GM12872 (cell line): ENCODE measurements around the gene DVL1.

ENCODE experiments used
- TF ChIP-seq, protein P1 (sequence below): IDR thresholded peaks from 3 replicates; pipeline ENCODE4 v1.5.1; 2011; ENCODE audit warnings: low read depth, mild to moderate bottlenecking, low read length, moderate library complexity; ENCODE audit not compliant: insufficient read depth

The DVL1 gene

GRCh38 chr1:1307923-1308755, 41.1 kb downstream of the DVL1 start, which contains the start of the genes ACAP3 and PUSL1:
Gene ACAP3 (minus strand): TSS chr1:1307930. CDS start chr1:1307815, 115 bp downstream.
Gene PUSL1 (plus strand): TSS chr1:1308597. CDS start chr1:1308644, 47 bp downstream.
- TF ChIP-seq, protein P1, sequence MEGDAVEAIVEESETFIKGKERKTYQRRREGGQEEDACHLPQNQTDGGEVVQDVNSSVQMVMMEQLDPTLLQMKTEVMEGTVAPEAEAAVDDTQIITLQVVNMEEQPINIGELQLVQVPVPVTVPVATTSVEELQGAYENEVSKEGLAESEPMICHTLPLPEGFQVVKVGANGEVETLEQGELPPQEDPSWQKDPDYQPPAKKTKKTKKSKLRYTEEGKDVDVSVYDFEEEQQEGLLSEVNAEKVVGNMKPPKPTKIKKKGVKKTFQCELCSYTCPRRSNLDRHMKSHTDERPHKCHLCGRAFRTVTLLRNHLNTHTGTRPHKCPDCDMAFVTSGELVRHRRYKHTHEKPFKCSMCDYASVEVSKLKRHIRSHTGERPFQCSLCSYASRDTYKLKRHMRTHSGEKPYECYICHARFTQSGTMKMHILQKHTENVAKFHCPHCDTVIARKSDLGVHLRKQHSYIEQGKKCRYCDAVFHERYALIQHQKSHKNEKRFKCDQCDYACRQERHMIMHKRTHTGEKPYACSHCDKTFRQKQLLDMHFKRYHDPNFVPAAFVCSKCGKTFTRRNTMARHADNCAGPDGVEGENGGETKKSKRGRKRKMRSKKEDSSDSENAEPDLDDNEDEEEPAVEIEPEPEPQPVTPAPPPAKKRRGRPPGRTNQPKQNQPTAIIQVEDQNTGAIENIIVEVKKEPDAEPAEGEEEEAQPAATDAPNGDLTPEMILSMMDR = no peak

- TF ChIP-seq, protein P1 = no peak
These were observed 41.8 kb downstream of the DVL1 start for GRCh38 chr1:1307261-1307922.

GRCh38 chr1:1306661-1307260, 42.5 kb downstream of the DVL1 start:
- TF ChIP-seq, protein P1 = no peak

GRCh38 chr1:1306070-1306660, 43.1 kb downstream of the DVL1 start:
- TF ChIP-seq, protein P1 = peak; percentile 49; the same call in 2 of the 3 replicates

GRCh38 chr1:1305300-1306069, 43.7 kb downstream of the DVL1 start:
- TF ChIP-seq, protein P1 = peak; percentile 43; the same call in 2 of the 3 replicates

DNA sequence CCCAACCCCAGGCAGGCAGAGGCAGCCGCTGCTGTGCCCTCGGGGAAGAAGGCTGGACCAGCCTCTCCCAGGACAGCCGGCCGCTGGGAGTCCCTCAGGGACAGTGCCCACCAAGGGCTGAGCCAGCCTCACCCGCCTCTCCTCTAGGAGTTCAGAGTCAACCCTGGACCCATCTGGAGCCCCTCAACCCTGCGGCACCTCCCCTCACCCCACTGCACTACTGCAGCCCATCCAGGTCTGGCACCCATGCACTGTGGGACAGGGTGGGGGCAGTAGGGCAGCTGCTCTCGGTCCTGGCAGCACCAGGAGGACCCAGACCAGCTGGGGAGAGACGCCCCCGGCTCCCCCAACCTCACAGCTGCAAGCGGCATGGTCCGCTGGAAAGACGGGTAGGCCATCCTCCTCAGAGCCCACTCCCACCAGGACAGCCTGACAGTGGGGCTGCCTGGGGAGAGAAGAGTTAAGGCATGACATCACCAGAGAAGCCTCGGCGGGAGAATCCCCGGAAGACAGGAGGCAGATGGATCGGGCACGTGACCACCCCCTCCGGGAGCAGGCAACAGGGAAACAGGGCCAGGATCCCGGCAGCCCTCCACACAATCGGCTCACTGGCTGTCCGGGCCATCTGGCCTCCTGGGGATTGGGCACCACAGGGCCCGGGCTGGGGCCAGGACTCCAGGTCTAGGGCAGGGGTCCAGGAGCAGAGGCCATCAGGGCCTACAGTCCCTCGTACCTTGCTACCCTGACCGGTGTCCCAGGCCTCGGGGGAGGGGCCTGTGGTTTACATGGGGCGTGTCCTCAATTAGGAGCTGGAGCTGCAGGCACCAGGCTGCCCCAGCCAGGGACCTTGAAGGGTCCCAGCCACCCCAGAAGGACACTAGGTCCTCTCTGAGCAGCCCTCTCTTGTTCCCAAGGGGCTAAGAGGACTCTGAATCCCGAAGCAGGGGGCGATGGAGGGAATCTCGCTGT, 44.6 kb downstream of the DVL1 start:
- TF ChIP-seq, protein P1 = no peak
